H9 (cell line): Measurements from ENCODE around the gene MICU1. TPM values are rescaled to one million over a fixed set of nuclear protein-coding genes. Genes with fewer than 3 reads are reported as not detected.
A peak's percentile ranks its signal among the peaks of the same experiment; 100 is the strongest.

Source experiments
- DNase-seq: peaks from one replicate; pipeline ENCODE4 v3.0.0-alpha.2; 2017
- H2AFZ ChIP-seq: one replicate; pipeline ENCODE4 v1.6.1; 2013; ENCODE audit warnings: mild to moderate bottlenecking, low read length, control low read depth, moderate library complexity
- H2AK5ac ChIP-seq: 2 replicates; pipeline ENCODE4 v1.6.1; 2013; ENCODE audit warnings: low read length, control low read depth, mixed read lengths; ENCODE audit not compliant: insufficient read length
- H2BK120ac ChIP-seq: one replicate; pipeline ENCODE4 v1.6.1; 2013; ENCODE audit warnings: low read depth, mild to moderate bottlenecking, low read length, control low read depth, inconsistent platforms; ENCODE audit not compliant: poor library complexity, severe bottlenecking
- H2BK12ac ChIP-seq: 2 replicates; pipeline ENCODE4 v1.6.1; 2013; ENCODE audit warnings: low read length, control low read depth, mixed read lengths, low read depth; ENCODE audit not compliant: insufficient read length
- H2BK15ac ChIP-seq: 2 replicates; pipeline ENCODE4 v1.6.1; 2013; ENCODE audit warnings: low read depth, low read length, control low read depth
- H2BK20ac ChIP-seq: one replicate; pipeline ENCODE4 v1.6.1; 2013; ENCODE audit warnings: low read depth, mild to moderate bottlenecking, low read length, control low read depth, inconsistent platforms; ENCODE audit not compliant: poor library complexity, severe bottlenecking
- H2BK5ac ChIP-seq: 2 replicates; pipeline ENCODE4 v1.6.1; 2013; ENCODE audit warnings: low read length, control low read depth, mixed read lengths; ENCODE audit not compliant: insufficient read length
- H3K14ac ChIP-seq: 2 replicates; pipeline ENCODE4 v1.6.1; 2013; ENCODE audit warnings: low read length, control low read depth; ENCODE audit not compliant: insufficient read depth
- H3K18ac ChIP-seq: 2 replicates; pipeline ENCODE4 v1.6.1; 2013; ENCODE audit warnings: low read depth, mild to moderate bottlenecking, mixed read lengths, low read length, control low read depth; ENCODE audit not compliant: insufficient read length
- H3K23ac ChIP-seq: 2 replicates; pipeline ENCODE4 v1.6.1; 2013; ENCODE audit warnings: low read length, control low read depth, mixed read lengths, low read depth; ENCODE audit not compliant: insufficient read length
- H3K23me2 ChIP-seq: 2 replicates; pipeline ENCODE4 v1.6.1; 2013; ENCODE audit warnings: low read depth, mild to moderate bottlenecking, mixed read lengths, low read length, control low read depth; ENCODE audit not compliant: insufficient read length, poor library complexity, severe bottlenecking
- H3K27ac ChIP-seq: 2 replicates; pipeline ENCODE4 v1.5.1; 2013; ENCODE audit warnings: low read length, control low read depth, mixed read lengths, low read depth; ENCODE audit not compliant: insufficient read length
- H3K27me3 ChIP-seq: 2 replicates; pipeline ENCODE4 v1.6.1; 2013; ENCODE audit warnings: low read length, control low read depth, inconsistent platforms; ENCODE audit not compliant: insufficient read depth
- H3K4ac ChIP-seq: 2 replicates; pipeline ENCODE4 v1.6.1; 2013; ENCODE audit warnings: low read depth, mild to moderate bottlenecking, control low read depth, inconsistent platforms, low read length, moderate library complexity
- H3K4me1 ChIP-seq: 2 replicates; pipeline ENCODE4 v1.6.1; 2013; ENCODE audit warnings: low read length, control low read depth, inconsistent platforms; ENCODE audit not compliant: insufficient read depth
- H3K4me2 ChIP-seq: 2 replicates; pipeline ENCODE4 v1.6.1; 2013; ENCODE audit warnings: low read length, control low read depth, mixed read lengths; ENCODE audit not compliant: insufficient read length, insufficient read depth
- H3K56ac ChIP-seq: 2 replicates; pipeline ENCODE4 v1.6.1; 2013; ENCODE audit warnings: low read depth, mild to moderate bottlenecking, mixed read lengths, low read length, control low read depth; ENCODE audit not compliant: insufficient read length
- H3K79me1 ChIP-seq: 2 replicates; pipeline ENCODE4 v1.6.1; 2013; ENCODE audit warnings: low read depth, mild to moderate bottlenecking, moderate library complexity, low read length, control low read depth, inconsistent platforms; ENCODE audit not compliant: insufficient read depth, poor library complexity, severe bottlenecking
- H3K79me2 ChIP-seq: 2 replicates; pipeline ENCODE4 v1.6.1; 2013; ENCODE audit warnings: low read length, control low read depth, inconsistent platforms; ENCODE audit not compliant: insufficient read depth
- H3K9ac ChIP-seq: 2 replicates; pipeline ENCODE4 v1.6.1; 2013; ENCODE audit warnings: low read length, control low read depth, mixed read lengths; ENCODE audit not compliant: insufficient read length; ENCODE audit errors: extremely low read depth
- H3K9me3 ChIP-seq: one replicate; pipeline ENCODE4 v1.6.1; 2013; ENCODE audit warnings: low read depth, low read length, inconsistent platforms; ENCODE audit not compliant: control insufficient read depth
- H3T11ph ChIP-seq: one replicate; pipeline ENCODE4 v1.6.1; 2013; ENCODE audit warnings: mild to moderate bottlenecking, low read length, control low read depth, inconsistent platforms
- H4K20me1 ChIP-seq: one replicate; pipeline ENCODE4 v1.6.1; 2013; ENCODE audit not compliant: control insufficient read depth, insufficient read length, insufficient read depth
- H4K5ac ChIP-seq: 2 replicates; pipeline ENCODE4 v1.6.1; 2013; ENCODE audit warnings: low read depth, mild to moderate bottlenecking, mixed read lengths, low read length, control low read depth; ENCODE audit not compliant: insufficient read length
- H4K8ac ChIP-seq: replicated peaks from 2 replicates; pipeline ENCODE4 v1.6.1; 2013; ENCODE audit warnings: low read length, control low read depth, mixed read lengths, low read depth; ENCODE audit not compliant: insufficient read length
- H4K91ac ChIP-seq: 2 replicates; pipeline ENCODE4 v1.6.1; 2013; ENCODE audit warnings: low read depth, mild to moderate bottlenecking, moderate library complexity, mixed read lengths, low read length, control low read depth; ENCODE audit not compliant: insufficient read length
- H3K27ac Mint-ChIP-seq, 3 experiments: 2 replicates in 2 of 3; 3 replicates in 1 of 3; pipeline ENCODE4 v1.8.0; 2020 to 2021; ENCODE audit warnings: mixed read lengths in 3 of 3, mild to moderate bottlenecking in 1 of 3, moderate library complexity in 1 of 3
- H3K27me3 Mint-ChIP-seq: 2 replicates; pipeline ENCODE4 v1.8.0; 2021; ENCODE audit warnings: low read depth, mild to moderate bottlenecking, moderate library complexity, mixed read lengths
- H3K36me3 Mint-ChIP-seq, 3 experiments: 2 replicates in 2 of 3; 3 replicates in 1 of 3; pipeline ENCODE4 v1.8.0; 2020 to 2021; ENCODE audit warnings: low read depth in 3 of 3, mixed read lengths in 3 of 3; ENCODE audit not compliant: insufficient read depth in 1 of 3
- H3K4me1 Mint-ChIP-seq, 2 experiments: 2 replicates each; pipeline ENCODE4 v1.8.0; 2020; ENCODE audit warnings: mixed read lengths in 2 of 2
- H3K4me3 Mint-ChIP-seq, 2 experiments: 2 replicates in 1 of 2; 3 replicates in 1 of 2; pipeline ENCODE4 v1.8.0; 2020 to 2021; ENCODE audit warnings: mild to moderate bottlenecking in 2 of 2, mixed read lengths in 2 of 2, moderate library complexity in 1 of 2
- H3K9me3 Mint-ChIP-seq, 2 experiments: 2 replicates in 1 of 2; 3 replicates in 1 of 2; pipeline ENCODE4 v1.8.0; 2020; ENCODE audit warnings: mild to moderate bottlenecking in 2 of 2, mixed read lengths in 2 of 2, moderate library complexity in 1 of 2
- WGBS: extraction: QIAGEN DNeasy Blood & Tissue Kit; methylation state at CpG from one replicate; pipeline ENCODE4 v1.1.7; 2013; ENCODE audit warnings: missing lambda C conversion rate, low lambda C conversion rate, mixed read lengths; ENCODE audit not compliant: insufficient read length; ENCODE audit errors: extremely low coverage; 5-methylcytosine and 5-hydroxymethylcytosine counted together
- total RNA-seq: library from RNA; stranded (reverse); gene quantifications from 2 replicates; pipeline ENCODE4 v1.2.1, GENCODE V29; 2021
- TF ChIP-seq, protein P1 (sequence below): fragments of 200-600 bp; sonication (generic); conservative IDR thresholded peaks from 3 replicates; pipeline ENCODE4 v1.8.0; 2021; ENCODE audit warnings: antibody characterized with exemption, mild to moderate bottlenecking

The MICU1 gene
- total RNA-seq, 1 experiment from 2014 or later = 33.2 TPM

DNA sequence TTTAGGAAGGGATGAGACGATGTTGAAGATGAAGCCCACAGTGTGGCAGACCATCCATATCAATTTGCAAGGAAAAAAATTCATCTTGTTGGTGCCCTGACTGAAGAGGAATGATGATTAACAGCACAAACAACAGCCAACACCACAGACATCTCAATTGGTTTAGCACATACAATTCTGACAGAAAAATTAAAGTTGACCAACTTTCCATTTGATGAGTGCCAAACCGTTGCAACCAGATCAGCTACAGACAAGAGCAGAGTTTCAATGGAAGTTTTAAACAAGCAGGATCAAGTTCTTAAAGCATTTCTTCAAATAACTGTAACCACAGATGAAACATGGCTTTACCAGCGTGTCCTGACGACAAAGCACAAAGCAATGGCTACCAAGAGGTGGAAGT, 138.8 kb downstream of the MICU1 start:
- Histone ChIP-seq H4K20me1 (no peaks in the 10 kb centered on the region), H3K23ac (no peak overlapping the region), H4K8ac (no peak overlapping the region), H2AFZ (no peak overlapping the region), H3K9me3 (no peaks in the 10 kb centered on the region), H2BK15ac (no peak overlapping the region), H3K4me1 (no peaks in the 10 kb centered on the region), H4K5ac (no peak overlapping the region), H3K79me2 (no peaks in the 10 kb centered on the region), H3K27ac (no peak overlapping the region), H3T11ph (no peak overlapping the region), H3K4ac (no peak overlapping the region), H2AK5ac (no peak overlapping the region), H3K79me1 (no peaks in the 10 kb centered on the region), H4K91ac (no peak overlapping the region), H3K4me2 (no peak overlapping the region), H2BK120ac (no peak overlapping the region), H3K18ac (no peak overlapping the region), H3K56ac (no peak overlapping the region), H2BK20ac (no peak overlapping the region), H3K23me2 (no peaks in the 10 kb centered on the region), H3K14ac (no peak overlapping the region), H3K27me3 (no peaks in the 10 kb centered on the region), H2BK12ac (no peak overlapping the region), H3K9ac (no peak overlapping the region), H2BK5ac (no peak overlapping the region)
- Mint-ChIP-seq H3K36me3 (no peaks in the 10 kb centered on the region), H3K27me3 (no peaks in the 10 kb centered on the region), H3K4me1 (peaks cover 5 to 8% of the 10 kb centered on the region in 2 experiments), H3K9me3 (no peaks in the 10 kb centered on the region), H3K27ac (0 out of 7 replicates have a peak overlapping the region, but pooled peaks of 1 of the 3 experiments have one; percentile 69), H3K4me3 (no peak overlapping the region)
- TF ChIP-seq, protein P1, sequence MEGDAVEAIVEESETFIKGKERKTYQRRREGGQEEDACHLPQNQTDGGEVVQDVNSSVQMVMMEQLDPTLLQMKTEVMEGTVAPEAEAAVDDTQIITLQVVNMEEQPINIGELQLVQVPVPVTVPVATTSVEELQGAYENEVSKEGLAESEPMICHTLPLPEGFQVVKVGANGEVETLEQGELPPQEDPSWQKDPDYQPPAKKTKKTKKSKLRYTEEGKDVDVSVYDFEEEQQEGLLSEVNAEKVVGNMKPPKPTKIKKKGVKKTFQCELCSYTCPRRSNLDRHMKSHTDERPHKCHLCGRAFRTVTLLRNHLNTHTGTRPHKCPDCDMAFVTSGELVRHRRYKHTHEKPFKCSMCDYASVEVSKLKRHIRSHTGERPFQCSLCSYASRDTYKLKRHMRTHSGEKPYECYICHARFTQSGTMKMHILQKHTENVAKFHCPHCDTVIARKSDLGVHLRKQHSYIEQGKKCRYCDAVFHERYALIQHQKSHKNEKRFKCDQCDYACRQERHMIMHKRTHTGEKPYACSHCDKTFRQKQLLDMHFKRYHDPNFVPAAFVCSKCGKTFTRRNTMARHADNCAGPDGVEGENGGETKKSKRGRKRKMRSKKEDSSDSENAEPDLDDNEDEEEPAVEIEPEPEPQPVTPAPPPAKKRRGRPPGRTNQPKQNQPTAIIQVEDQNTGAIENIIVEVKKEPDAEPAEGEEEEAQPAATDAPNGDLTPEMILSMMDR = no peak
- DNase-seq = no peak
- no CpG with 5 or more reads among the region's 4 CpGs for WGBS
